OCI-LY7 (cell line): ENCODE measurements around the gene CMTM4. TPM values are rescaled to one million over a fixed set of nuclear protein-coding genes. Genes with fewer than 3 reads are reported as not detected.

Experiments used
- BruUV-seq: library from RNA; stranded (reverse); fragments of 400-500 nt; replicated peaks from 2 replicates; lab custom pipeline; 2021; lab: Mats Ljungman, UMichigan
- CTCF ChIA-PET: fragments of 300-600 bp; sonication (Branson Sonifier 250); formaldehyde crosslinking; loops from one replicate; lab custom pipeline; 2022; ENCODE audit warnings: antibody characterized with exemption; ENCODE audit not compliant: unreplicated experiment; lab: Charles Lee
- POLR2A ChIA-PET: fragments of 300-600 bp; sonication (Branson Sonifier 250); formaldehyde crosslinking; loops from one replicate; lab custom pipeline; 2022; ENCODE audit warnings: antibody characterized with exemption; lab: Charles Lee
- DNase-seq: peaks from one replicate; pipeline ENCODE4 v3.0.0-alpha.2; 2015; ENCODE audit warnings: low spot score
- H2AFZ ChIP-seq: fragments of 200-600 bp; sonication (generic), shearing (Covaris generic); 2 replicates; pipeline ENCODE4 v1.6.1; 2014; ENCODE audit warnings: mild to moderate bottlenecking, antibody characterized with exemption, low read length, moderate library complexity
- H3K27ac ChIP-seq: fragments of 200-600 bp; sonication (generic); 2 replicates; pipeline ENCODE4 v1.5.1; 2014; ENCODE audit warnings: mixed run types, low read depth, mild to moderate bottlenecking, moderate library complexity, low read length, inconsistent platforms; ENCODE audit not compliant: poor library complexity, severe bottlenecking
- H3K36me3 ChIP-seq: fragments of 200-600 bp; sonication (generic); 2 replicates; pipeline ENCODE4 v1.6.1; 2014; ENCODE audit warnings: mild to moderate bottlenecking, antibody characterized with exemption, low read length, moderate library complexity, mixed read lengths; ENCODE audit not compliant: insufficient read depth
- H3K4me1 ChIP-seq: fragments of 200-600 bp; sonication (generic); 2 replicates; pipeline ENCODE4 v1.5.1; 2014; ENCODE audit warnings: mild to moderate bottlenecking, low read length; ENCODE audit not compliant: insufficient read depth, poor library complexity, severe bottlenecking
- H3K4me2 ChIP-seq: fragments of 200-600 bp; sonication (generic); 2 replicates; pipeline ENCODE4 v1.6.1; 2014; ENCODE audit warnings: mild to moderate bottlenecking, low read length
- H3K4me3 ChIP-seq: fragments of 200-600 bp; sonication (generic); 2 replicates; pipeline ENCODE4 v1.5.1; 2014; ENCODE audit warnings: mild to moderate bottlenecking, low read depth, low read length; ENCODE audit not compliant: poor library complexity, severe bottlenecking
- H3K79me2 ChIP-seq: fragments of 200-600 bp; sonication (generic); 2 replicates; pipeline ENCODE4 v1.6.1; 2016; ENCODE audit warnings: low read depth, mild to moderate bottlenecking, low read length, moderate library complexity, mixed read lengths; ENCODE audit not compliant: insufficient read depth
- H3K9me2 ChIP-seq: fragments of 200-600 bp; sonication (generic); 2 replicates; pipeline ENCODE4 v1.6.1; 2016; ENCODE audit warnings: mild to moderate bottlenecking, low read length, mixed read lengths; ENCODE audit not compliant: insufficient read depth
- H3K9me3 ChIP-seq: fragments of 200-600 bp; sonication (generic); 2 replicates; pipeline ENCODE4 v1.6.1; 2014; ENCODE audit warnings: mild to moderate bottlenecking, mixed run types, low read length, mixed read lengths
- H4K20me1 ChIP-seq: fragments of 200-600 bp; sonication (generic); 2 replicates; pipeline ENCODE4 v1.6.1; 2014; ENCODE audit warnings: mild to moderate bottlenecking, antibody characterized with exemption, low read length, moderate library complexity, mixed read lengths; ENCODE audit not compliant: insufficient read depth
- EZH2phosphoT487 ChIP-seq: fragments of 200-600 bp; sonication (generic); IDR thresholded peaks from 2 replicates; pipeline ENCODE4 v1.6.1; 2018; ENCODE audit warnings: low read depth, borderline replicate concordance, mild to moderate bottlenecking, mixed run types, antibody characterized with exemption, low read length, moderate library complexity, mixed read lengths
- intact Hi-C: fragments of 100-400 bp; cut with micrococcal nuclease; formaldehyde crosslinking; loops from one replicate; pipeline ENCODE4 v1.10.0; 2022; ENCODE audit not compliant: unreplicated experiment
- total RNA-seq, 2 experiments: library from RNA; depleted of rRNA in 1 of 2; stranded (reverse); fragments of >200 nt in 1 of 2; shearing (Covaris generic) in 1 of 2; gene quantifications; 2 replicates each; pipeline ENCODE4 v1.2.3, GENCODE V29; 2014 to 2022
- TF ChIP-seq, protein P1 (sequence below): fragments of 200-600 bp; sonication (generic); conservative IDR thresholded peaks from 2 replicates; pipeline ENCODE4 v1.5.1; 2014; ENCODE audit warnings: mild to moderate bottlenecking, antibody characterized with exemption, low read length, moderate library complexity, mixed read lengths

CMTM4 gene
- total RNA-seq, 2 experiments from 2014 or later = 0.03 to 1.3 TPM

DNA sequence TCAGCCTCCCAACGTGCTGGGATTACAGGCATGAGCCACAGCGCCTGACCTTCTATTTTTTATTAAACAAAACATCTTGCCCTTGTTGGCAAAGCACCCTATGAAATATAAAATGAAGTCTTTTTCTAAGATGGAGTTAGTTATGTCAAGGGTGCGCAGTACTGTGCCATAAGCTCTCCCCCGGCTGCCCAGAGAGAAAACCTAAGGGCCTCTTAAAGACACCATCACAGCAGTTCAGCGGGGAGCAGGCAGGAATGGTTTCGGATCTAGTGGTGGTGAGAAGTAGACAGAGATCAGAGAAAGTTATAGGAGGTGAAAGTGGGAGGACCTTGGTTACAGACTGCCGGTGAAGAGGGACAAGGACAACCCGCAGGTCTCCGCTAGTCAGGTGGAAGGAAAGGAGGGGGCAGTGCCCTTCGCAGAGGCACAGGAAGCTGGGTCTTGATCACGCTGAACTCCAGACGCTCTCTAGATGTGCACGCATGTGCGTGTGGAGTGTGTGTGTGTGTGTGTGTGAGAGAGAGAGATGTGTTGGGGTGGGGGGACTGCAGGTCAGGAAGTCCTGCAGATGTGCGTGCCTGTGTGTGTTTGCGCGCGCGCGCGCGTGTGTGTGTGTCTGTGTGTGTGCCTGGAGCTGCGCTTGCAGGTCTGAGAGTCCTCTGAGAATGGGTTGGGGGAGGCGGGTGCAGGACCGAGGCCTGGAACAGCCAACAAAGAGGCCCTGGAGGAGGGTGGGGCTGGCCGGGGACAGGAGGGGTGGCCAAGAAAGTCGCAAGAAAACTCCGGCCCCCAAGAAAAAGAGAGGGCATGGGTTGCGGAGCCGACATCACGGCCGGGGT, 92.8 kb downstream of the CMTM4 start:
- Histone ChIP-seq H2AFZ (peak overlapping the region; percentile 68), H3K79me2 (no peaks in the 10 kb centered on the region), H3K9me2 (no peaks in the 10 kb centered on the region), H4K20me1 (peaks cover 6% of the 10 kb centered on the region; the same call in 1 of the 2 replicates), H3K4me2 (peak overlapping the region; percentile 72), H3K4me1 (peaks cover 52% of the 10 kb centered on the region), H3K27ac (peak overlapping the region; percentile 53), H3K9me3 (peaks cover 15% of the 10 kb centered on the region; the same call in 1 of the 2 replicates), H3K4me3 (peak overlapping the region; percentile 84), H3K36me3 (peaks cover 2% of the 10 kb centered on the region; the same call in 1 of the 2 replicates)
- DNase-seq = peak; percentile 75
- TF ChIP-seq EZH2phosphoT487 = no peak
- TF ChIP-seq, protein P1, sequence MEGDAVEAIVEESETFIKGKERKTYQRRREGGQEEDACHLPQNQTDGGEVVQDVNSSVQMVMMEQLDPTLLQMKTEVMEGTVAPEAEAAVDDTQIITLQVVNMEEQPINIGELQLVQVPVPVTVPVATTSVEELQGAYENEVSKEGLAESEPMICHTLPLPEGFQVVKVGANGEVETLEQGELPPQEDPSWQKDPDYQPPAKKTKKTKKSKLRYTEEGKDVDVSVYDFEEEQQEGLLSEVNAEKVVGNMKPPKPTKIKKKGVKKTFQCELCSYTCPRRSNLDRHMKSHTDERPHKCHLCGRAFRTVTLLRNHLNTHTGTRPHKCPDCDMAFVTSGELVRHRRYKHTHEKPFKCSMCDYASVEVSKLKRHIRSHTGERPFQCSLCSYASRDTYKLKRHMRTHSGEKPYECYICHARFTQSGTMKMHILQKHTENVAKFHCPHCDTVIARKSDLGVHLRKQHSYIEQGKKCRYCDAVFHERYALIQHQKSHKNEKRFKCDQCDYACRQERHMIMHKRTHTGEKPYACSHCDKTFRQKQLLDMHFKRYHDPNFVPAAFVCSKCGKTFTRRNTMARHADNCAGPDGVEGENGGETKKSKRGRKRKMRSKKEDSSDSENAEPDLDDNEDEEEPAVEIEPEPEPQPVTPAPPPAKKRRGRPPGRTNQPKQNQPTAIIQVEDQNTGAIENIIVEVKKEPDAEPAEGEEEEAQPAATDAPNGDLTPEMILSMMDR = no peak
- POLR2A ChIA-PET = interaction anchor here (0.8 kb wide), 1 partner anchor 264 kb away, joined by 3 read pairs; no protein-coding TSS in a partner anchor
- intact Hi-C loops = loop anchor here (1.0 to 5.0 kb wide), 2 partner anchors 51 to 125 kb away; partner anchors contain the start of genes CKLF and TK2
- CTCF ChIA-PET = no interaction called here
- no TSS peak for BruUV-seq

GRCh38 chr16:66601471-66601870, 95.1 kb downstream of the CMTM4 start:
- H3K4me2 ChIP-seq = no peak overlapping the region
- peaks cover 15% of the 10 kb centered on the region; the same call in 1 of the 2 replicates for H3K9me3 ChIP-seq
- peaks cover 30% of the 10 kb centered on the region for H3K4me1 ChIP-seq
- H4K20me1 ChIP-seq = peaks cover 6% of the 10 kb centered on the region; the same call in 1 of the 2 replicates
- BruUV-seq = no TSS peak
- intact Hi-C loops = loop anchor here (5.0 kb wide), 1 partner anchor 49 kb away; the partner anchor contains the start of genes CKLF and TK2
- no peak overlapping the region for H2AFZ ChIP-seq
- ChIA-PET CTCF (no interaction called here), POLR2A (interaction anchor here (0.6 kb wide), 1 partner anchor 57 kb away, joined by 3 read pairs; no protein-coding TSS in a partner anchor)
- no peak for DNase-seq
- TF ChIP-seq, protein P1 = no peak
- TF ChIP-seq EZH2phosphoT487 = no peak
- H3K4me3 ChIP-seq = no peak overlapping the region
- no peaks in the 10 kb centered on the region for H3K9me2 ChIP-seq
- H3K36me3 ChIP-seq = no peaks in the 10 kb centered on the region
- no peaks in the 10 kb centered on the region for H3K79me2 ChIP-seq
- no peak overlapping the region for H3K27ac ChIP-seq
